Coronary artery (tissue), 2 donors: Measurements from ENCODE around the gene CLHC1.
"Not testable (repeated sequence)": the region's sequence is repeated elsewhere in the genome, so short reads cannot be mapped to it uniquely, and the experiment has no call there.

ENCODE experiments used
- DNase-seq: peaks from one replicate; pipeline ENCODE4 v3.0.0-alpha.2; 2017; ENCODE audit warnings: low spot score
- H3K27ac ChIP-seq, 2 donors: fragments of 200-600 bp; sonication (generic); one replicate each; pipeline ENCODE4 v1.5.1; 2016 to 2019
- H3K4me3 ChIP-seq: fragments of 200-600 bp; sonication (generic); 2 replicates; pipeline ENCODE4 v1.5.1; 2016; ENCODE audit warnings: mild to moderate bottlenecking, moderate library complexity
- TF ChIP-seq, protein P1 (sequence below): fragments of 200-600 bp; sonication (generic); IDR thresholded peaks from one replicate; pipeline ENCODE4 v1.5.1; 2019; ENCODE audit warnings: antibody characterized with exemption

Gene CLHC1

DNA sequence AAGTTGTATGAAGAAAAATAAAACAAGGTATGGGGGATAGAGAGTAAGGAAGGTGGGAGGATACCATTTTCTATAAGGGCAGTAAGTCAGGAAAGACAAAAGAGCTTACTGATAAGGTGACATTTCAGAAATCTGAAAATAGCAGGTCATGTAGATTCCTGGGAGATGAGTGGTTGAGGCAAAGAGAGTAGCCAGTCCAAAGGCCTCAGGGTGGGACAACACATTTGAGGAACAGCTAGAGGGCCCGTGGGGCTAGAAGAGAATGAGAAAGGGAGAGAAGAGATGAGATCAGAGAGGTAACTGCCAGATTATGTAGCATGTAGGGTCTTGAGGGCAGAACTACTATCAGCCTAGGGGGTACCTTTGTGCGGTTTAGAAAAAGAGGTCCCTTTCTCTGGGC lies 2.9 kb downstream of the CLHC1 start:
- H3K4me3 ChIP-seq, result no peak overlapping the region
- DNase-seq, result no peak
- no peak overlapping the region for H3K27ac ChIP-seq
- TF ChIP-seq, protein P1, sequence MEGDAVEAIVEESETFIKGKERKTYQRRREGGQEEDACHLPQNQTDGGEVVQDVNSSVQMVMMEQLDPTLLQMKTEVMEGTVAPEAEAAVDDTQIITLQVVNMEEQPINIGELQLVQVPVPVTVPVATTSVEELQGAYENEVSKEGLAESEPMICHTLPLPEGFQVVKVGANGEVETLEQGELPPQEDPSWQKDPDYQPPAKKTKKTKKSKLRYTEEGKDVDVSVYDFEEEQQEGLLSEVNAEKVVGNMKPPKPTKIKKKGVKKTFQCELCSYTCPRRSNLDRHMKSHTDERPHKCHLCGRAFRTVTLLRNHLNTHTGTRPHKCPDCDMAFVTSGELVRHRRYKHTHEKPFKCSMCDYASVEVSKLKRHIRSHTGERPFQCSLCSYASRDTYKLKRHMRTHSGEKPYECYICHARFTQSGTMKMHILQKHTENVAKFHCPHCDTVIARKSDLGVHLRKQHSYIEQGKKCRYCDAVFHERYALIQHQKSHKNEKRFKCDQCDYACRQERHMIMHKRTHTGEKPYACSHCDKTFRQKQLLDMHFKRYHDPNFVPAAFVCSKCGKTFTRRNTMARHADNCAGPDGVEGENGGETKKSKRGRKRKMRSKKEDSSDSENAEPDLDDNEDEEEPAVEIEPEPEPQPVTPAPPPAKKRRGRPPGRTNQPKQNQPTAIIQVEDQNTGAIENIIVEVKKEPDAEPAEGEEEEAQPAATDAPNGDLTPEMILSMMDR, result no peak

DNA sequence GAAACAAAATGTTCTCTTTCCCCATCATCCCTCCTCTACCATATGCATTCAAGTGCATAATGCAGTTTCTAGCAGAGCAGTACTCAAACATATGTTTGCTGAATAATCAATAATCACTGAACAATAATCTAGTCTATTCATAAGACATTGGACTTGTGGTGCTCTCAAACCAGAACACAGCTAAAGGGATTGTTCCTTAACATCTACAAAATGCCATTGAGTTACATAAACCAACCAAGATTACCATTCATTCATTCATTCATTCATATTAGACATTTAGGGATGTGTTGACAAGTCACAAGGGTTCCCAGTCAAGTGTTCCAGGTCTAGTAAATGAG lies 3.9 kb downstream of the CLHC1 start:
- no peak overlapping the region for H3K4me3 ChIP-seq
- DNase-seq, result no peak
- peak overlapping the region in 1 of 2 donors; percentile 55 for H3K27ac ChIP-seq
- TF ChIP-seq, protein P1, result no peak

DNA sequence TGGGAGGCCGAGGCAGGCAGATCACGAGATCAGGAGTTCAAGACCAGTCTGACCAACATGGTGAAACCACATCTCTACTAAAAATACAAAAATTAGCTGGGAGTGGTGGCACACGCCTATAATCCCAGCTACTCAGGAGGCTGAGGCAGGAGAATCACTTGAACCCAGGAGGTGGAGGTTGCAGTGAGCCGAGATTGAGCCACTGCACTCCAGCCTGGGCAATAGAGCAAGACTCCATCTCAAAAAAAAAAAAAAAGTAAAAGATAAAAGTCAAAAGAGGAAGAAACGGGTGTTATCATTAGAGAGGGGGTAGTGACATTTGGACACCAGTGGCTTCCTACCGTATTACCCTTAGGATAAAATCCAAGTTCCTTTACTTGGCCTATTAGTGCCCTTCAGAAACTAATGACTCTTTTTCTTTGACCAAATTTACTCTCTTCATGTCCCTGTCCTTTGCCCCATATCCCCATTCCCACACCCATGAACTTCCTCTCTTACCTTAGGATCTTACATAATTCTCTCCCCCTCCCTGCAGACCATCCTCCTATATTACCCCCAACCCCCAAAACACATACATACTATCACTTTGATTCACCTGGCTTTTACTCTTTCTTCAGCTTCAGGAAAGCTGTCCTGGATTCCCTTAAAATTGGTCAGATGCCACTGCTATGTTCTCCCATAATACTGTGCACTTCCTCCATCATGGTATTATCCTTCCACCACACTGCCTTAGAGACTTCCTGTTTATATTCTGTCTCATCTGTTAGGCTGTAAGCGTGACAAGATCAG lies 4.5 kb downstream of the CLHC1 start:
- H3K4me3 ChIP-seq, DNase-seq: not testable (repeated sequence)
- peak overlapping the region in 1 of 2 donors; percentile 55 for H3K27ac ChIP-seq

DNA sequence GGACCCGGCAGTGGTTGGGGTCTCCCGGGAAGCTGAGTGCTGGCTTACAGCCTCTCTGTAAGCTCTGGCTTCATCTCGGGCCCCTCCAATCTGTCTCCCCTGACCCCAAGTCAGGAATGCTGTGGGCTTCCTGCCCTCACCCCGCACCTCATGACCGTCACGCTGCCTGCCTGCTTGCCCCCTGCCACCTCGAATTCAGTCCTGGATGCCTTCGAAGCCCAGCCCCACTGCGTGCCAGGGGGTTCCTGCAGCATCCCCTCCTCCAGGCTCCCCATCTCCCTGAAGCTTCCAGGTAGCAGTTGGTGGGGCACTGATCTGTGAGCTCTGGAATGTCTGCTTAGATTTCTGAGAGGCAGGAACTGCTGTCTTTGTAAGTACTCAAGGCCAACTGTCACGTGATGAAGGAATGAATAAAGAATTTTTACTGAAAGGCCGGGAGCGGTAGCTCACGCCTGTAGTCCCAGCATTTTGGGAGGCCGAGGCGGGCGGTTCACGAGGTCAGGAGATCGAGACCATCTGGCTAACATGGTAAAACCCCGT lies 6.5 kb downstream of the CLHC1 start:
- DNase-seq, result no peak
- Histone ChIP-seq H3K27ac (no peak overlapping the region), H3K4me3 (no peak overlapping the region)
- TF ChIP-seq, protein P1, result no peak

DNA sequence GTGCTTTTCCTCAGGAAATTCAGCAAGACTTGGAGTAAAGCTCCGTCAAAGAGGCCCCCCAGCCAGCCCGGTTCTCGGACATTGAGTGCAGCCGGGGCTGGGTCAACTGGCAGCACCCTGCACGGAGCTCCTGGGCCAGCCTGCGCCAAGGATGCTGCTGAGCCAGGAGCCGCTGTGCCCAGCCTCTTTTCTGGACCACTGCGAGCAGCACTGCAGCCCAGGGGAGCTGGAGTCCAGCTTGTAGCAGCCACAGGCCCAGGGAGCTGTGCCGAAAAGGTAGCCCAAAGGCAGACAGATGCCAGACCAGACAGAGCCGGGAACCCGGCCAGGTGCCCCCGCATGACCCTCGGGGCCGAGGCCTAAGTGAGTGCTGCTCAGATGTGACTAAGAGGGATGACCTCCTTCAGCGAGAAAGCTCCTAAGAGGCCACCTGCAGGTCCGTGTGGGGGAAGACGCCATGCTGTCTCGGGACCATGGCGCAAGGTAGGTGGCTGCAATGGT lies 7.3 kb downstream of the CLHC1 start:
- TF ChIP-seq, protein P1, result no peak
- no peak overlapping the region for H3K4me3 ChIP-seq
- H3K27ac ChIP-seq, result no peak overlapping the region
- DNase-seq, result no peak

DNA sequence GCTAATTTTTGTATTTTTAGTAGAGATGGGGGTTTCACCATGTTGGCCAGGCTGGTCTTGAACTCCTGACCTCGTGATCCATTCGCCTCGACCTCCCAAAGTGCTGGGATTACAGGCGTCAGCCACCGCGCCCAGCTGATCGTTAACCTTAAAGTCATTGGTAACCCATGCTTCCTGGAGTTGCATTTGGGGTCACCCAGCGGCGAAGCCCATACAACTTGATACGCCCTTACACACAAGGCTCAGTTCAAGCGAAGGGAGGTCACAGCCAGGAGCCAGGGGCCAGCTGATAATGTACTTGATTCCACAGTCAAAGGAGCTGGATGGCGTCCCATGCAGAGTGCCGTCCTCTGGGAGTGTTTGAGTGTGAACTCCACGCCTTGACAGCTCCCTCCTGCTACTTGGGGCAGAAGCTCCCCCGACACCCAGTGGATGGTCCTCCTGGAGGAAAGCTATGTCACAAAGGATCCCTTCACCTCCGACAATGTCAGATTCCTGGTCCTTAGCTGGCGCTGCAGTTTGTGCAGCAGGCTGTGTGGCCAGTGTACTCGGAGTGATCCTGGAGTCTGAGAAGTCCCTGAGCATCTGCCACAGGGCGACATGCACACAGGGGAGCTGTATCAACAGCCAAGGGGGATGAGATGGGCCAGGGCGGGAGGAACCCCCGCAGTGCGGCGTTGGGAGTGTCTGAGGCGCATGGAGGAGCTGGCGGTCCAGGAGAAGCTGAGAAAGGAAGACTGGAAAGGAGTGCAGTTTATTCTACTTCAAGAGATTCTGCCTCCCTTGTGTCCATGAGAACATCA lies 7.9 kb downstream of the CLHC1 start:
- peak overlapping the region; percentile 89 to 95 for H3K27ac ChIP-seq
- TF ChIP-seq, protein P1, result no peak
- DNase-seq, result no peak
- H3K4me3 ChIP-seq, result peak overlapping the region; percentile 83

DNA sequence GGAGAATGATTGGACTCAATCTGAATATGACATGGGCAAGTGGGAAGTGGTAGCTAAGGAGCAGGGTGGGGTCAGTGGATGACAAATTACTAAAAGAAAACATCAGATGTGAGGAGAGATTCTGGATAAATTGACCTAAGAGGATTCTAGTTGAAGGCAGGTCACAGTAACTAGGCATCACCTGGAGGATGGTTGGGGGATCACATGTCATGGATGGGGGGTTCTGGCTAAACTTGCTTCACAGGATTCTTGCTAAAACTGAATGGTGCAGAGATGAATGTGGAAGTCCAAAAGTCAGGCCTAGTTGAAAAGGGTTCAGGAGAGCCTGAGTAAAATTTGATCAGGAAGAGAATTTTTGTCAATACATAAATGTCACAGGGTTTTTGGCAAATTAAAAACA lies 18.3 kb downstream of the CLHC1 start:
- no peak overlapping the region for H3K27ac ChIP-seq
- H3K4me3 ChIP-seq, result no peak overlapping the region
- TF ChIP-seq, protein P1, result no peak
- no peak for DNase-seq
